ENCODE data around the gene SLC39A2.
A peak's percentile ranks its signal among the peaks of the same experiment; 100 is the strongest.
"Not testable (repeated sequence)": the region's sequence is repeated elsewhere in the genome, so short reads cannot be mapped to it uniquely, and the experiment has no call there.

The SLC39A2 gene

DNA sequence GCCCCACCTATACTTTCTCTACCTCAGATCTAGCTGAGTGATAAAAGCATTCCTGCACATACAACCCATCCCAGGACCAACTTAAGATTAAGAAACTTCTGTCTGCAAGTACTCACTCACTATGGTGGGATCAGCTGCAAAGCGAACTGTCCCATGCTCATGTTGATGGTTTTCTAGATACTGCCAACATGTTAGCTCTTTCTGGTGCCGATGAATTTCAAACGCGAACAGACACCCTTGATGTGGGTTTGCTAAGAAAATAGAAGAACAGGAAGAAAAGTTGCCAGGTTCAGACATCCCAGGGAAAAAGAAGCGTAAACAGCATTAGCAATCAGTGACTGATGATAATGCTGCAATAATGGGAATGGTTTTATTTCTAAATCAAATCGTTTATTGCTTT is 1.5 kb upstream of the SLC39A2 start:
- no peak for DNase-seq

DNA sequence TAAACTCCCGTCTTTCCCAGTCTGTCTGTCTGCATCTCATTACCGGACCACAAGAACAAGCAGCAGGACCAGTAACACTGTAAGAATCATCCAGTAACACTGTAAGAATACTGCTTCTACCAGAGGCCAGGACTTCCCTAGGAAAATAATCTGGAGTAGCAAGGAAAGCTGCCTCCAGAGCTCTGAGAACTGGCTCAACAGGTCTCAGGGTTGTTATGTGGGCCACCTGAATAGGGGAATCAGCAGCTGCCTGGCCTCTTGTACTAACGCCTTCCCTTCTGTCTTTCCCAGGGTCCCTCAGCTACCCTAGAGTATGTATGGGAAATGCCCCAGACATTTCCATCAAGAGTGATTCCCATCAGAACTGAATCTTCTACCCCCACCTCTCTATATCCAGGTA is 954 bp upstream of the SLC39A2 start:
- DNase-seq: no peak

DNA sequence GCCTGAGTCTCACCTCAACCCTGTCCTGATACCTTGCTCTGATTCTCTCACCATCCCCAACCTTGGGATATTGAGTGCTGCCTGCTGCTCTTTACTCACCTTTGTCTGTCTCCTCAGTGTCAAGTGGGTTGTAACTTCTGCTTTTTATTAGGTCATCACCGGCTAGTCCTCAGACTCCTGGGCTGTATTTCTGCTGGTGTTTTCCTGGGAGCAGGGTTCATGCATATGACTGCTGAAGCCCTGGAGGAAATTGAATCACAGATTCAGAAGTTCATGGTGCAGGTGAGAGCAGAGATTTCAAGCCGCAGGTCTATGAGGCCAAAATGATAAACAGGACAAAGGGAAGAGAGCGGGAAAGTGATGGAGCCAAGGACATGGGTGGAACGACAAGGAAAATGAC is 498 bp downstream of the SLC39A2 start:
- no peak for DNase-seq

DNA sequence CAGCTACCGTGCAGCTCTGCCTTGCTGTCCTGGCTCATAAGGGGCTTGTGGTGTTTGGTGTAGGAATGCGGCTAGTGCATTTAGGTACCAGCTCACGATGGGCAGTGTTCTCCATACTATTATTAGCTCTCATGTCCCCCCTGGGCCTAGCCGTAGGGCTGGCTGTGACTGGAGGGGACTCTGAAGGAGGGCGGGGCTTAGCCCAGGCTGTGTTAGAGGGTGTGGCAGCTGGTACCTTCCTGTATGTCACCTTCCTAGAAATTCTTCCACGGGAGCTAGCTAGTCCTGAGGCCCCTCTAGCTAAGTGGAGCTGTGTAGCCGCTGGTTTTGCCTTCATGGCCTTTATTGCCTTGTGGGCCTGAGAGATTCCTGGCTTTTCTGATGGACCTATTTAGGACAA is 2.1 kb downstream of the SLC39A2 start:
- no peak for DNase-seq

DNA sequence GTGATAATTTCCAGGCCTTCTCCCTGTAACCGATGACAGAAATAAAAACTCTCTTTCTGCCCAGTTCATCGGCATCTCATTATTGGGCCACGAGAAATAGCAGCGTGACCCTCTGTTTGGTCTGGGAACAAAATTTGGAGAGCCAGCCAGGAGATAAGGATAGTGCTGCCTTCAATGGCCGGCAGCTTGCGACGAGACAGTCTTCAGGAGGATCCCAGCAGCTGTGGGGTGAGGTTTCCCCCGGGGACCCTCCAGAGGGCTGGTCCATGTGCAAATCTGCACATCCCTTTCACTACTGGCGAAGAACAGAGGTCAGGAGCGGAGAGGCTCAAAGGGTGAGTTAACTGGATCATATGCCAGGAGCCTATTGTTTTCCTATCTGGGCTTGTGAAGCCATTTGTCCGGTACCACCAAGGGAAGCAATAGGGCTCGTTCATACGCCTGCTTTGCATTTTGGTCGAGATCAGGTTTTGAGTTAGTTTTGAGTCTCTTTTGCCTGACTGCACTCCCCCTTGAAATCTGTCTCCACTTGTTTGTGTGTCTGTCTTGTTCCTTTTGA is 4.8 kb downstream of the SLC39A2 start:
- DNase-seq: no peak

DNA sequence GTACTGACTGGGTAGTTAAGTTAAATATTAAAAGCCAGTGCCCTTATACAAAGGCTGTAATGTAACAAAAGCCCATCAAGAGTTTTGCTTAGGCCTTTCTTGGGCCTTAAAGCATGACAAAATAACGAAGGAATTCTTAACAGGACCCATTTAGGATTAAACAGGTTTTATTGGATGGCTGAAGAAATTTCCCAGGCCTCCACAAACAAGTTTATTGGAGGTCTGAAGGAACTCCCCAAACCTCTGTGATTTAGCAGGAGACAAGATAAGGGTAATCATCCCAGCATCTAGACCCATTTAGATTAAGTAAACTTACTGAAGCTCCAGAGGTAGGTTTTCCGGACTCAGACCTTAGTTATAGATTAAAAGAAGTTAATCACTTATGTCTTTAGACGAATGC is 10.6 kb downstream of the SLC39A2 start:
- not testable (repeated sequence) for DNase-seq

DNA sequence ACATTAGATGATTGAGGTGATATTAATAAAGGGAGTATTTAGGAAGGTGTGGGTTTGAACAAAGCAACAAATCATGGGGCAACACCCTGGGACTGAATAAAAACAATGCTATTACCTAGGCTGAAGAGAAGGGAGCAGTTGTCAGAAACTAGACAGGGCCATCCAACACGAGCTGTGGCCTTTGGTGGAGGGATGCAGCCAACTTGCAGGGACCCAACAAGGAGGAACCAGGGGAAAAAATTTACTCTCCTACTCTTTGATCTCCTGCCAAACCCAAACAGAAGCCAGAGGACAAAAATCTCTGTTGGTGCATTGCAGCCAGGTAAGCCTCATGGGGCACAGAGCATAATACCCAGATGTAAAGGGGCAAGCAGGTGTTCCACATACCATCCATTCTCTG is 12.0 kb downstream of the SLC39A2 start:
- no peak for DNase-seq

DNA sequence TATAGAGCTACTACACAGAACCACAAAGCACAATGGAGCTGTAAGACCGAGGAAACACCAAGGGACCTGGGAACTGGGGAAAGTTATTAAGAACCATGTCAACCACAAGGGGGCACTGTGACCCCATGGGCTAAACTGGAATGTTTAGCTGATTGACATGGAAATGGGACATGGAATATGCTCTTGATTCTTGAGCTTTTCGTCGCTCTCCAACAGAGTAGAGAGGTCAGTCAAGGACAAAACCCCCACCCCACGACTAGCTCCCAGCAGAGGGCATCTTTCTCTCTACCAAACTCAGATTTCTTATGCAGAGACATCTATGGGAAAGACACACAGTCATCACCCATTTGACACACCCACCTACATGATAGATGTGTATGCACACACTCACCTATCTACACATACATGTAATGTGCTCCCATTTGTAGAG is 15.7 kb downstream of the SLC39A2 start:
- DNase-seq: peak; percentile 51 to 72 (median 68)

DNA sequence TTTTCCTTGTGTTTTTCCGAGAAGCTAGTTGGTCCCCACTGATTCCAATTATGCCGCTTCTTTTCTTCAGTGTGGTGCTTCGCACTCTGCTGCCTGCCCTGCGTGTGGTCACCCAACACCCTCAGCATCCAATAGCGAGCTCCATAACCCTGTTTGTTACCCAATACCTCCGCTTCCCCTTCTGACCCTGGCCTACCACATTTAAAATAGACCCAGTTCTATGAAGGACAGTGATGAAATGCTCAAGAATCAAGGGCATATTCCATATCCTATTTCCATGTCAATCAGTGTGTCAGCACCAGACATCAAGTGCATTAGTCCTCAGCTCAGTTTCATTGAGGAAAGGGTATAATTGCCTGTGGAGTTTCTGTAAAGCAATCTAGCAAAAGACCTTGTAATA is 16.2 kb downstream of the SLC39A2 start:
- DNase-seq: no peak

DNA sequence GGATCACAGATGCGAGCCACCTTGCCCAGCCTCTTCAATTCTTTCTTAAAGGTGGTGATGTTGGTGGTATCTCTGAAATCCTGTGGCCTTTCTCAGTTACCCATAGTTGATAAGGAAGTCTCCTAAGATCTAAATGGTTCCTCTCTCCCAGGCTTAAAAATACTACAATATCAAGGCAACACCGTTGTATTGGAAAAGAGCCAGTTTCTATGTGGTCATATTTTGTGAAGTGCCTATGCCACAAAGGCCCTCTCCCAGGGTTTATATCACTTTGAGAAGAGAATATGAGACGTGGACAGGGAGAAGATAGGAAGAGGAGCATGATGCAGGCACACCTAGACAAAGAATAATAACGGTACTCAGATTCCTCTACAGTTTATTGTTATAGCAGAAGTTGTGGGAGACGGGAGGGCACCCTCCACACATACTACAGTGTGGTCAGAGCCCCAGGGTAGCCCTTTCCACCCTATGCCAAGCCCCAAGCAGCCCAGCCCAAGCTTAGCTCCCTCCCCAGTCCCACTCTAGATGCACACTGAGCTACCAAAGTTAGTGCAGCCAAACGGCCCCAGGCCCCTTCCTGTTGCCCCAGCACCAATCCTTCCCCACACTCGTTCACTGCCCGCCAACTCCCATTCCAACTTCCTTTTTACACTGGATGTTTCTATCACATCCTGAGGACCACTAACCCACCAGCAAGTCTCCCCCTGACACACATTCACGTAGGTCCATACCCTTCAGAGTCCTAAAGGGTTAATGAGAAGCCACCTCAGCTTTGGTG is 17.5 kb downstream of the SLC39A2 start:
- DNase-seq: no peak

DNA sequence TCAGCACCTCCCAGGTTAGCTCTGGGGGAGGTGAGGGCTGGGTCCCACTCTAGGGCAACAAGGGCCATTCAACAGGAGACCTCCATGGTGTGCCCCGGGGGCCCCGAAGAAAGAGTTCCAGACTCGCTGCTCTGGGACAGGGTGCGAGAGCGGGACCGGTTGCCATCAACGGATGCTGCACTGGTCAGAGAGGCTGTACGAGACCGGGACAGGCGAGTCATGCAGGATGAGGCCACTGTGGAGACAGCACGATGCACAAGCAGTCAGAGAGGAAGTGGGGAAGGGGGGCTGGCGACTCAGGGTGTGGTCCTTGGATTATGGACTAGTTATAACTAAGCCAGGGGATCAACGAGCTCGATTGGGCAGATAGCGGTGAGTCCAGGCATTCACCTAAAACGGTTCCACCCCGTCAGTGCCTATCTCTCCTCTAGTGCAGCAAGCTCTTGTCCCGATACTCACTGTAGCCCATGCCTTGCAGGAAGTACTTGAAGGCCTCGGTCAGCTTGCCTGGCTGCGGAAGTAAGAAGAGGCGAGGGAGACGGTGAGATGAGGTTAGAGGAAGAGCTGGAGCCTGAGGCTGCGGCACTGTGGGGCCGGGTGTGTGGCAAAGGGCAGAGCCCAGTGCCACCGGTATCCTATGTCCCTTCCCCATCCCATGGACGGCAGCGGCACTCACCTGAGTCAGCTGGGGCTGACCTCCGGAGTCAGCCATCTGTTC is 18.6 kb downstream of the SLC39A2 start:
- no peak for DNase-seq

DNA sequence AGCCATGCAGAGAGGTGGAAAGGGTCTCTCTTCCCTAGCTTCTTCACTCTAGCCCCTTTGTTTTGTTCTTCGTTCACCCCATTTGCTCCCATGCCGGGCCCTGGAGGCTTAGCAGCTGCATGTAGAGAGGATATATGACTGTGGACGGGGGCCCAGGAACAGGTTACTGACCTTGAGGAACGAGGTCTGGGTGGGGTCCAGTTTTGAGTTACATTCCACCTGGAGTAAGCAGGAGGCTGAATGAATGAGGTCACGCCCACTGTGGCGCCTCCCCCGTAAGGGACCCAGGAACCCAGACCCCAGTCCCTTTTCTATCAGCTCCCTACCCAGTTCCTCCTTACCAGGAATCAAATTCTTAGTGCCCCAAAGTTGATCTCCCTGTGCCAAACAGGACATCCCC is 19.2 kb downstream of the SLC39A2 start:
- no peak for DNase-seq

DNA sequence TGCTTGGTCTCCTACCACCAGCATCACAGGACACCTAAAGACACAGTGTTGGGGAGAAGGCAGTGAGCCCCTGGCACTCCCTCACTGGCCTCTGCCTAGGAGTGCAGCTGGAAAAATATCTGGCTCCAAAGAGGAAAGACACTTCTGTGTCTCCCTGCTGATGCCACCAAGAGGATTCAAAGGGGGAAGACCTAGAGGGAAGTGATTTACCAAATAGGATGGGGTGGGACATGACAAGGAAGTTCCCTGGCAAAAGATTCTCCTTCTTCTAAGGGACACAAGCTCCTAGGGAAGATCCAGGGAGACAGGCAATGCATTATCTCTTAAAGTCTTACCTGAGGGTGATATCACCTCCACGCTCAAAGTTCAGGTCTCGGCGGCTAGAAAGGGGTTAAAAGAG is 19.7 kb downstream of the SLC39A2 start:
- DNase-seq: no peak

DNA sequence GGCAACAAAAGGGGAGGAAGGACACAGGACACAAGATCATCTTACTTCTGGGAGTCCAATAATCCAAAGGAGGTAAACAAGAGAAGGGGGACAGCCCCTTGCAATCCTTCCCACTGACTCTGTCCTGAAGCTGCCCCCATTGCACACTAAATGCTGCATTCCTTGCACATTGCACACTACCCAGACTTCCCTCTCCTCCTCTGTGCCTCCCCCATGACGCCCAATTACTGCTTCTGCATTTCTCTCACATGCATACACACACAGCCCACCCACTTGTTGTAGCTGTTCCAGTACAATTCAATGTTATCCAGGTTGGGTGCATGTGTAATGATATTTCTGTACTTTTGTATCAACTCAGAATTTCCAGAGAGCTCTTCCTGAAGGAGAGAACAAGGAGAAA is 20.3 kb downstream of the SLC39A2 start:
- DNase-seq: no peak

DNA sequence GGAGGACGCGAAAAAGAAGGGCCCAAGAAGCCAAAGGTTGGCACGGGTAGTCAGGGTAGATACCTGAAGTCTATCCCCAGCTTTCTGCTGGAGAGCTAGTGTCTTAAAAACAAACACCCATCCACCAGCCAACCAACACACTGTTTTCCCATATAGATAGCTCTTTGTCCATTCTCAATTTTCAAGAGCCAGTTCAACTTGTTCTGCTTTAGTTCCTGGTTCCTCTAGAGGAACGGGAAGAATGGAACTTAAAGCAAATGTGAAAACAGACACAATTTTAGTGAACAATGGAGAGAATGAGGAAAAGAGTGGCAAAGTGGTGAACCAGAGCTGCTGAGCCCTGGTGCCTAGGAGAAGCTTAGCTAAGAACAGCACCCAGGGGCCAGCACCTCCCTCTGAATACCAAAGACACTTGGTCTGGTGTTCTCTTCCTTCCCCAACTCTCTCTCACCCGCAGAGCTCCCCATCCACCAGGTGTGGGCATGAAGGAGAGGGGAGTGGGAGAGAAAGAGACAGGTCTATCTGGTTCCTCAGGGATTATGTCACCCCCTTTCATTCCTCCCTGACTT is 22.0 kb downstream of the SLC39A2 start:
- DNase-seq: no peak

DNA sequence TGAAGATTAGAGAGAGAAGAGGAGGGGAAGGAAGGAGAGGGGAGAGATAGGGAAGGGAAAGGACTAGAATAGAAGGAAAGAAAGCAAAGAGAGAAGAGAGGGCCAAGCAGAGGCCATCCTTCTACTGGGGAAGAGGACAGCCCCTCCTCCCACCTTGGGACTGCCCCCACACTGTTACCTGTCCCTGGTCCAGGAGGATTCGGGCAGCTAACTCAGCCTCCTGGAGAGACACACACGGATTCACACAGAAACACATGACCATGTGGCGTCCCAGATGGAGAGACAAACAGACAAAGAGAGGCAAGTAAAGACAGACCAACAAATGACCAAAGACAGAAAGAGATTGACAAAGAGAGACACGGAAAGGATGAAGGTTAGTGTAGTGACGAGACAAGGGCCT is 23.6 kb downstream of the SLC39A2 start:
- DNase-seq: no peak

DNA sequence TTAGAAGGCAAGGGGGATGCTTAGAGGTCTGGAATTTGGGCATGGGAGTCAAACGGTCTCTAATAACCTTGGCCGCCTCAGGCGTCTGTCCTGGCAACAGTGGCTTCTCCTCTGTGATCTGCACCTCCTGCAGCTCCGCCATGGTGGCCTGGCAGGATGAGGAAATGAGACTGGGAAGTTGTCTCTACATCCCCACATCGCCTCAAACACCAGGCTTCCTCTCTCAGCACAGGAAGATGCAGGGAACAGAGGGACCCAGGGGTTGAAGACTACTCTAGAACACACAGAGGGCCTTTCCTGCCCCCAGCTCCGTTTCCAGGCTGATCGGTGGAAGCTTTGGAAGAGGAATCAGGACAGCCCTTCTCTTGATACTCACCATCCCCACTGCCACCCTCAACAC is 24.1 kb downstream of the SLC39A2 start:
- DNase-seq: no peak

DNA sequence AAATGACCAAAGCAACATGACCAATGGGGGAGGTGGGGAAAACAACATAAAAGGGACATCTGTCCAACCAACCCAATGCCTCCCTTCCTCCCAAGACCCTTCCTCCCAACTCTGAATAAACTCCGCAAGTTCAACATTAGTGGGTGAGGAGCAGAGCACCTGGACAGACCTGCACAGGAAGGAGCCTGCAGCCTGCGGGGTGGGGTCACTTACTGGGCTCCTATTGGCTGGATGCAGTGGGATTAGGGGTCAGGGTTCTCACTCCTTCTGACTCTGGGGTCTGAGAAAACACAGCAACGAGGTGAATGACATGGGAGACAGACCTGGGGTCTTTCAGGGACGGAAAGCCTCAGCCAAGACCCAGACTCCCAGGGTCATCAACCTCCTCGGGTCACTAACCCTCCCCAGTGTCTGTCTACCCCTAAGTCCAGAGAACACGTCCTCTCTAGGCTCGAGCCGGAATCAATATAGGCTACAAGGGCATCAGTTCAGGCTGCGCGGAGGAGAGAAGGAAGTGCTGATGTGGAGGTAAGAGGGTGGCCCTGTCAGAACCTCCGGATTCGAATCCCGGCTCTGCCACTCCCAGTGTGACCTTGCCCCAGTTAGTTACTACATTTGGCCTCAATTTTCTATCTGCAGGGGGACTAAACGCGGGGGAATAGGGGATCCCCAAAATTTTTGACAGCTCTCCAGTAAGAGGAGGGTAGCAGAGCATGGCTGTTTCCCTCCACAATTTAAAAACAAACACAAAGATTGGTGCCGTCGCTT is 24.9 kb downstream of the SLC39A2 start:
- DNase-seq: no peak

DNA sequence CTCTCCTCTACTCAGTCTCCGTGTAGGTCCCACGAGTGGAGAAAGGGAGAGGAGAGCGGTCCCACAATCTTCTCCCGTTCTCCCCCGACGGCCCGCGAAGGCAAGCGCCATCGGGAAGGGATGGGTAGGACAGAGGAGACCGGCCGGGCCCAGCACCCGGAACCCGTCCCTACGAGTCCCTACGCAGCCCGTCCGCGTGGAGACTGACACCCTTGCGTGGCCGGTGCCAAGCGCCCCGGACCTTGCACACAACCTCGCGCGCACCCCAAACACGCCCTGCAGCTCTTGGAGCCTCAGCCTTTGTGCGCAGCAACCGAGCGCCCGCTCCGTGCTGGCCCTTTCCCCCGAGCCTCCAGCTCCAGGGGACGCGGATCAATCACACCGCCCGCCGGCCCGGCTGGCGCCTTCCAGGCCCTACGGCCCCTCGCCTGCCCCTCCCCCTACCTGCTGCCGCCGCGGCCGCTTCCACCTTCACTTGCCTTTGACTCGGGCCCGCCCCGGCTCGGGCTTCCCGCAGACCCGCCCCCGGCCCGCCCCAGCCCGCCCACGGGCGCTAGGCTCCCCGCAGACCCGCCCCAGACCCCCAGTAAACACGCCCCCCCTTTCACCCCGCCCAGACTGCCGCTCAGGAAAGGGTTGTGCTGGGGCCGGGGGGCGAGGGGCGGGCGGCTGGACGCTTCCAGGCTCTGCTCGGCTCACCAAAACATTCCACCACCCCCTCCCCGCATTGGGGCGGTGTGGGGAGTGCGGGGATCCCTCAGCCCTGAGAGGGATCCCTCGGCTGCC is 25.7 kb downstream of the SLC39A2 start, which contains the start of gene NDRG2:
NDRG2 (minus strand) TSS at position 477 of the 786 bp plus-strand sequence. CDS start 1,746 bp downstream, outside the sequence.
- DNase-seq: peak; percentile 25 to 69 (median 48)

DNA sequence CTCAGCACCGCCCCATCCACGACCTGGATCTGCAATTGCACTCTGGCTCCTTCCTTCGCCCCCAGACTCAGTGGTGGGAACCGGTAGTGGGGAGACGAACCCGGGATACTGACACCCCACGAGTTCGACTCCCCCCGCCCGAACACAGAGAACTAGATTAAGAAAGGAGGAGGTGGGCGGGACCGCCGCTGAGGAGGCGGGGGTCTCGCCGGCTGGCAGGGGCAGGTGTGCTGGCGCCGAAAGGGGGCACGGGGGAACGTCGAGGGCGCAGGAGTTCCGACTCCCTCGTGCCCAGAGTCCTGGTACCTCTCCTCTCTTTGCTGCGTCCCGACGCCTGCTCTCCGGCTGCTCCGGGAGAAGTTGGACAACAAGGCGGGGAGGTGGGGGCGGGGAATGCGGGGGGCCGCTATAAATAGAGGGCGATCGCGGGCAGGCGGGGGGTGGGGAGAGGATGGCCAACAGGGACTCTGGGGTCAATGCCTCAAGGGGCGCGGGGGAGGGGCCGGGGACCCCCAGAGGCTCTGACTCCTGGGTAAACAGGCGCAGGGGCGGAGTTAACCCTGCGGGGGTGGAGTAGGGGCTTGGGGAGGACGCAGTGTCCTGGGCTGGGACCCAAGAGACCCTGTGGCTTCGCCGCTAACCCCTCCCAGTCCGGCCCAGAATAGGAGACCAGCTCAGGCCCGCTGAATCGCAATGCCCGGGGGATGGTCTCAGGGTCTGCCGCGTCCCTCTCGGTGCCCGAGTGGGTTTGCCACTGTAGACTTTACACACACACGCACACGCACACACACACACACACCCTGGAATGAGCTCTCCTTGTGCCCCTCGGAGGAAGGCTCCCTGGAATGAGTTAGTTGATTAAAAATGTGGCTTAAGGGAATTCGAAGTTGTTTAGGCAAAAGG is 26.5 kb downstream of the SLC39A2 start:
- no peak for DNase-seq

Measured in activated CD4-positive, CD25-positive, alpha-beta regulatory T cell (primary cell).